ENCODE measurements around the gene BASP1.
"Not testable (repeated sequence)": the region's sequence is repeated elsewhere in the genome, so short reads cannot be mapped to it uniquely, and the experiment has no call there.

- not testable (repeated sequence) for TF ChIP-seq POLR2A (IDR thresholded peaks at IDR 0.05; ENCODE audit: low read depth, low read length); POLR2AphosphoS5 (IDR thresholded peaks at IDR 0.05; ENCODE audit: low read depth, low read length); POU2F2 (IDR thresholded peaks at IDR 0.05; ENCODE audit: low read depth, low read length); PAX5 (IDR thresholded peaks at IDR 0.05; ENCODE audit: insufficient read depth, low read length, severe bottlenecking); TAF1 (IDR thresholded peaks at IDR 0.05; ENCODE audit: low read depth, low read length)
Observed at GRCh38 chr5:17319095-17319494, 101.7 kb downstream of the BASP1 start.
